K562 (cell line): ENCODE results near the gene ST7. TPM values are rescaled to one million over a fixed set of nuclear protein-coding genes. Genes with fewer than 3 reads are reported as not detected.

Experiments
- BCL6 ChIP-seq: fragments of 250-450 bp; sonication (Bioruptor Pico); IDR thresholded peaks from 2 replicates; pipeline ENCODE4 v1.4.0; 2020
- NEUROD1 ChIP-seq: fragments of 150-350 bp; IDR thresholded peaks from 2 replicates; pipeline ENCODE4 v1.6.1; 2014; ENCODE audit warnings: borderline replicate concordance, low read length, low read depth; ENCODE audit not compliant: partially characterized antibody
- OTX1 ChIP-seq: fragments of 450-650 bp; formaldehyde crosslinking; IDR thresholded peaks from 2 replicates; pipeline ENCODE4 v1.4.0; 2022; ENCODE audit warnings: mild to moderate bottlenecking
- RFX5 ChIP-seq: IDR thresholded peaks from 2 replicates; pipeline ENCODE4 v1.6.1; 2011; ENCODE audit warnings: low read depth, mild to moderate bottlenecking, improper control_type of control experiment, low read length
- SMAD3 ChIP-seq: fragments of 450-650 bp; formaldehyde crosslinking; conservative IDR thresholded peaks from 2 replicates; pipeline ENCODE4 v1.4.0; 2020; ENCODE audit warnings: mild to moderate bottlenecking
- polyA plus RNA-seq, 8 experiments: library from polyadenylated mRNA; depleted of rRNA in 4 of 8; stranded (reverse) in 5 of 8; unstranded in 3 of 8; fragments of >200 nt; fragmentation: Nextera tagmentation in 2 of 8; fragmentation: Illumina TruSeq in 1 of 8; extraction: Ambion mirVana in 2 of 8; extraction: Trizol in 1 of 8; gene quantifications; 2 replicates each; pipeline versions ENCODE4 v1.2.1 to v1.2.3, GENCODE V29; 2011 to 2014; ENCODE audit warnings: inconsistent platforms in 1 of 8, missing spikeins in 1 of 8
- total RNA-seq, 7 experiments: library from RNA; depleted of rRNA in 6 of 7; stranded (reverse); fragments of >200 nt in 6 of 7; fragmentation: Illumina TruSeq in 2 of 7; extraction: Trizol in 2 of 7; gene quantifications; 2 replicates each; pipeline versions ENCODE4 v1.2.1 to v1.2.3, GENCODE V29; 2011 to 2021; ENCODE audit warnings: low replicate concordance in 1 of 7
- TF ChIP-seq, protein P1 (sequence below), 2 experiments: fragments of 150-350 bp in 1 of 2; IDR thresholded peaks; 2 replicates each; pipeline ENCODE4 v1.6.1; 2012 to 2016; ENCODE audit warnings: low read depth in 2 of 2, low read length in 2 of 2, mild to moderate bottlenecking in 1 of 2, moderate library complexity in 1 of 2
- TF ChIP-seq, protein P2 (sequence below): fragments of 450-650 bp; IDR thresholded peaks from 2 replicates; pipeline ENCODE4 v1.6.1; 2017; ENCODE audit warnings: mild to moderate bottlenecking, moderate library complexity

The ST7 gene
- total and polyA plus RNA-seq, 9 of the 15 experiments (the other 6 are each of a cell fraction or from before 2014, with no cell fraction given) = 23.9 to 56.3 (median 36.9) TPM

- TF ChIP-seq, protein P1, sequence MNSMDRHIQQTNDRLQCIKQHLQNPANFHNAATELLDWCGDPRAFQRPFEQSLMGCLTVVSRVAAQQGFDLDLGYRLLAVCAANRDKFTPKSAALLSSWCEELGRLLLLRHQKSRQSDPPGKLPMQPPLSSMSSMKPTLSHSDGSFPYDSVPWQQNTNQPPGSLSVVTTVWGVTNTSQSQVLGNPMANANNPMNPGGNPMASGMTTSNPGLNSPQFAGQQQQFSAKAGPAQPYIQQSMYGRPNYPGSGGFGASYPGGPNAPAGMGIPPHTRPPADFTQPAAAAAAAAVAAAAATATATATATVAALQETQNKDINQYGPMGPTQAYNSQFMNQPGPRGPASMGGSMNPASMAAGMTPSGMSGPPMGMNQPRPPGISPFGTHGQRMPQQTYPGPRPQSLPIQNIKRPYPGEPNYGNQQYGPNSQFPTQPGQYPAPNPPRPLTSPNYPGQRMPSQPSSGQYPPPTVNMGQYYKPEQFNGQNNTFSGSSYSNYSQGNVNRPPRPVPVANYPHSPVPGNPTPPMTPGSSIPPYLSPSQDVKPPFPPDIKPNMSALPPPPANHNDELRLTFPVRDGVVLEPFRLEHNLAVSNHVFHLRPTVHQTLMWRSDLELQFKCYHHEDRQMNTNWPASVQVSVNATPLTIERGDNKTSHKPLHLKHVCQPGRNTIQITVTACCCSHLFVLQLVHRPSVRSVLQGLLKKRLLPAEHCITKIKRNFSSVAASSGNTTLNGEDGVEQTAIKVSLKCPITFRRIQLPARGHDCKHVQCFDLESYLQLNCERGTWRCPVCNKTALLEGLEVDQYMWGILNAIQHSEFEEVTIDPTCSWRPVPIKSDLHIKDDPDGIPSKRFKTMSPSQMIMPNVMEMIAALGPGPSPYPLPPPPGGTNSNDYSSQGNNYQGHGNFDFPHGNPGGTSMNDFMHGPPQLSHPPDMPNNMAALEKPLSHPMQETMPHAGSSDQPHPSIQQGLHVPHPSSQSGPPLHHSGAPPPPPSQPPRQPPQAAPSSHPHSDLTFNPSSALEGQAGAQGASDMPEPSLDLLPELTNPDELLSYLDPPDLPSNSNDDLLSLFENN (IDR thresholded peaks at IDR 0.05; ENCODE audit: low read depth in 2 of 2, low read length in 2 of 2) = no peak
- TF ChIP-seq SMAD3 (CRISPR knock-in tag) (no peak), BCL6 (no peak), RFX5 (no peak), NEUROD1 (no peak), OTX1 (no peak)
- TF ChIP-seq, protein P2, sequence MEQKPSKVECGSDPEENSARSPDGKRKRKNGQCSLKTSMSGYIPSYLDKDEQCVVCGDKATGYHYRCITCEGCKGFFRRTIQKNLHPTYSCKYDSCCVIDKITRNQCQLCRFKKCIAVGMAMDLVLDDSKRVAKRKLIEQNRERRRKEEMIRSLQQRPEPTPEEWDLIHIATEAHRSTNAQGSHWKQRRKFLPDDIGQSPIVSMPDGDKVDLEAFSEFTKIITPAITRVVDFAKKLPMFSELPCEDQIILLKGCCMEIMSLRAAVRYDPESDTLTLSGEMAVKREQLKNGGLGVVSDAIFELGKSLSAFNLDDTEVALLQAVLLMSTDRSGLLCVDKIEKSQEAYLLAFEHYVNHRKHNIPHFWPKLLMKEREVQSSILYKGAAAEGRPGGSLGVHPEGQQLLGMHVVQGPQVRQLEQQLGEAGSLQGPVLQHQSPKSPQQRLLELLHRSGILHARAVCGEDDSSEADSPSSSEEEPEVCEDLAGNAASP = no peak
These were observed 306.3 kb downstream of the ST7 start (continued) for GRCh38 chr7:117259615-117260014.
